Ovary (tissue), 9 donors: Measurements from ENCODE around the gene COPS4. TPM values are rescaled to one million over a fixed set of nuclear protein-coding genes. Genes with fewer than 3 reads are reported as not detected.
"Not testable (repeated sequence)": the region's sequence is repeated elsewhere in the genome, so short reads cannot be mapped to it uniquely, and the experiment has no call there.

Experiments used
- DNase-seq, 5 donors: peaks; one replicate each; pipeline ENCODE4 v3.0.0-alpha.2; 2019 to 2020
- H3K27ac ChIP-seq, 2 donors: fragments of 200-600 bp; one replicate each; pipeline versions ENCODE4 v1.5.1 to v1.8.0; 2019 to 2022
- H3K27me3 ChIP-seq: fragments of 200-600 bp; one replicate; pipeline ENCODE4 v1.8.0; 2022
- H3K36me3 ChIP-seq: fragments of 200-600 bp; sonication (generic); one replicate; pipeline ENCODE4 v1.5.1; 2019
- H3K4me1 ChIP-seq: one replicate; pipeline ENCODE4 v1.8.1; 2013; ENCODE audit warnings: mild to moderate bottlenecking, moderate library complexity; ENCODE audit not compliant: insufficient read depth
- H3K4me3 ChIP-seq: fragments of 200-600 bp; sonication (generic); one replicate; pipeline ENCODE4 v1.5.1; 2017
- H3K9me3 ChIP-seq, 2 donors: fragments of 200-600 bp in 1 of 2; sonication (generic) in 1 of 2; one replicate each; pipeline versions ENCODE4 v1.5.1 to v1.8.1; 2013 to 2019; ENCODE audit warnings: mild to moderate bottlenecking in 1 of 2, moderate library complexity in 1 of 2
- CTCF ChIP-seq, 3 donors: fragments of 450-650 bp in 2 of 3; fragments of 200-600 bp in 1 of 3; IDR thresholded peaks; one replicate each; pipeline versions ENCODE4 v1.5.1 to v1.8.0; 2016 to 2022; ENCODE audit warnings: antibody characterized with exemption in 3 of 3, mild to moderate bottlenecking in 1 of 3
- EP300 ChIP-seq: sonication (generic); formaldehyde crosslinking; IDR thresholded peaks from one replicate; pipeline ENCODE4 v1.6.1; 2017; ENCODE audit warnings: antibody characterized with exemption
- POLR2A ChIP-seq: fragments of 450-650 bp; IDR thresholded peaks from one replicate; pipeline ENCODE4 v1.6.1; 2017; ENCODE audit warnings: antibody characterized with exemption, mild to moderate bottlenecking, moderate library complexity
- WGBS, 3 donors: extraction: QIAGEN DNeasy Blood & Tissue Kit in 1 of 3; methylation state at CpG; one replicate each; pipeline versions ENCODE4 v1.1.5 to v1.1.7; 2013 to 2017; 5-methylcytosine and 5-hydroxymethylcytosine counted together
- intact Hi-C, 4 donors: fragments of 100-400 bp; cut with DNase I; formaldehyde crosslinking; loops; one replicate each; pipeline versions ENCODE4 v1.11.0 to v1.15.1; 2022 to 2023
- polyA plus RNA-seq, 2 donors: library from polyadenylated mRNA; stranded (reverse); fragments of 200-250 nt in 1 of 2; fragments of 350-450 nt in 1 of 2; fragmentation: Illumina TruSeq in 1 of 2; extraction: RNeasy Lipid Tissue Mini Kit (QIAGEN cat#74804) in 1 of 2; gene quantifications; one replicate each; pipeline ENCODE4 v1.2.3, GENCODE V29; 2013 to 2014
- total RNA-seq, 7 donors: library from RNA; depleted of rRNA in 2 of 7; stranded (reverse); fragments of >200 nt in 2 of 7; fragmentation: NEBNext Ultra II Directional in 3 of 7; extraction: Animal tissue kit (Norgen Biotek cat#: 25700) in 3 of 7; gene quantifications; one replicate each; pipeline versions ENCODE4 v1.1.0 to v1.2.4, GENCODE V29; 2016 to 2023
- donor health status: DM: no; HTN: no; CAD: no; lungs with moderate emphysema.
- donor health status: DM: no; HTN: no; CAD: no.
- donor health status: Bipolar disorder and iron deficiency.
- donor health status: DM: yes; HTN: yes; CAD: no.
- donor health status: DM: no; HTN: no; CAD: no.
- donor health status: DM: yes; HTN: yes; CAD: no.

COPS4 gene
- total and polyA plus RNA-seq, 9 donors: 30.7 to 45.3 (median 34.1) TPM

- no peaks in the 10 kb centered on the region for H3K9me3 ChIP-seq
- no peak for DNase-seq
- TF ChIP-seq CTCF (IDR thresholded peaks at IDR 0.05): no peak
- TF ChIP-seq POLR2A: no peak
- no peak for TF ChIP-seq EP300
- H3K27me3 ChIP-seq: no peaks in the 10 kb centered on the region
- H3K36me3 ChIP-seq: no peaks in the 10 kb centered on the region
- intact Hi-C loops: loop anchor here in 3 of 4 donors (10.0 kb wide), 4 partner anchors 135 to 655 kb away; partner anchors contain the start of genes HNRNPD (in 2 of the 3), COQ2 (in 1 of the 3), HELQ (in 1 of the 3) and MRPS18C (in 1 of the 3)
- no peaks in the 10 kb centered on the region for H3K4me1 ChIP-seq
- H3K27ac ChIP-seq: no peak overlapping the region
- WGBS, 3 donors: 58 to 82% (median 72%) methylated on average over 1 of the region's 1 CpG
- no peak overlapping the region for H3K4me3 ChIP-seq
Observed at GRCh38 chr4:83029688-83030087, 5.3 kb upstream of the COPS4 start.

GRCh38 chr4:83036991-83037665, 2.1 kb downstream of the COPS4 start:
- H3K9me3 ChIP-seq: no peaks in the 10 kb centered on the region
- intact Hi-C loops: loop anchor here in 3 of 4 donors (10.0 kb wide), 4 partner anchors 142 to 662 kb away; partner anchors contain the start of genes HNRNPD (in 2 of the 3), COQ2 (in 1 of the 3), HELQ (in 1 of the 3) and MRPS18C (in 1 of the 3)
- no peak overlapping the region for H3K4me3 ChIP-seq
- DNase-seq: no peak
- TF ChIP-seq EP300 (no peak), CTCF (IDR thresholded peaks at IDR 0.05) (no peak), POLR2A (no peak)
- H3K27ac ChIP-seq: no peak overlapping the region
- WGBS, 3 donors: 62 to 75% (median 65%) methylated on average over 5 of the region's 5 CpGs
- H3K4me1 ChIP-seq: peaks cover 5% of the 10 kb centered on the region
- no peaks in the 10 kb centered on the region for H3K27me3 ChIP-seq
- no peaks in the 10 kb centered on the region for H3K36me3 ChIP-seq

- WGBS, 3 donors: 73 to 86% (median 78%) methylated on average over 3 of the region's 3 CpGs
- intact Hi-C loops: no loop called here
- TF ChIP-seq CTCF (IDR thresholded peaks at IDR 0.05) (no peak), POLR2A (no peak), EP300 (no peak)
- Histone ChIP-seq H3K36me3 (no peaks in the 10 kb centered on the region), H3K27me3 (no peaks in the 10 kb centered on the region), H3K4me1 (peaks cover 5% of the 10 kb centered on the region), H3K4me3 (no peak overlapping the region), H3K27ac (no peak overlapping the region), H3K9me3 (no peaks in the 10 kb centered on the region)
- DNase-seq: no peak
Observed at GRCh38 chr4:83040269-83040668, 5.3 kb downstream of the COPS4 start.

GRCh38 chr4:83043157-83043556, 8.2 kb downstream of the COPS4 start:
- DNase-seq, intact Hi-C loops, H3K4me3 ChIP-seq, H3K27ac ChIP-seq, H3K27me3 ChIP-seq, H3K4me1 ChIP-seq, H3K36me3 ChIP-seq, H3K9me3 ChIP-seq: not testable (repeated sequence)
- 93 to 95% (median 94%) methylated on average over 2 of the region's 2 CpGs for WGBS, 3 donors

- no peaks in the 10 kb centered on the region for H3K4me1 ChIP-seq
- TF ChIP-seq CTCF (IDR thresholded peaks at IDR 0.05): no peak
- TF ChIP-seq EP300: no peak
- H3K4me3 ChIP-seq: no peak overlapping the region
- DNase-seq: no peak
- intact Hi-C loops: no loop called here
- H3K9me3 ChIP-seq: no peaks in the 10 kb centered on the region
- H3K27ac ChIP-seq: no peak overlapping the region
- no peaks in the 10 kb centered on the region for H3K36me3 ChIP-seq
- WGBS, 3 donors: 79 to 96% (median 95%) methylated on average over 14 of the region's 14 CpGs
- H3K27me3 ChIP-seq: no peaks in the 10 kb centered on the region
Observed at GRCh38 chr4:83043801-83044407, 8.9 kb downstream of the COPS4 start.
